ENCODE data around the gene UBASH3A.

The UBASH3A gene

DNA sequence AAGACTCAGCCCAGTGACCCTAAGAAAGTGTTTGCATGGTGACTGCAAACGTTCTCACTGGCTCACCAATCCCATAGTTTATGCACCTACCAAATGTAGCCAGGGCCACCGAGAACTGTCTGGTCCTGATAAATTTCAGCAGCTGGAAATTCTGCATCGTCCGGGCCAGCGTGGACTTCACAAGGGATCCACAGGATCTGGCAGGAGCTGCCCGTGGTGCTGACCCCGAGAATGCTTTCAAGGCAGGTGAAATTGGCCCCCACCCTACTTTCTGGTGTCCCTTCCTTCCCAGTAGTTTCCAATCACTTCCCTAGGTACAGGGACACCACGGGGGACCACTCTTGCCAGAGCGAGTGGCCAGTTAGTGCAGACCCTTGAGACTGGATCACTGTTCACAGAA, 26.2 kb downstream of the UBASH3A start:
- TF ChIP-seq, protein P1, sequence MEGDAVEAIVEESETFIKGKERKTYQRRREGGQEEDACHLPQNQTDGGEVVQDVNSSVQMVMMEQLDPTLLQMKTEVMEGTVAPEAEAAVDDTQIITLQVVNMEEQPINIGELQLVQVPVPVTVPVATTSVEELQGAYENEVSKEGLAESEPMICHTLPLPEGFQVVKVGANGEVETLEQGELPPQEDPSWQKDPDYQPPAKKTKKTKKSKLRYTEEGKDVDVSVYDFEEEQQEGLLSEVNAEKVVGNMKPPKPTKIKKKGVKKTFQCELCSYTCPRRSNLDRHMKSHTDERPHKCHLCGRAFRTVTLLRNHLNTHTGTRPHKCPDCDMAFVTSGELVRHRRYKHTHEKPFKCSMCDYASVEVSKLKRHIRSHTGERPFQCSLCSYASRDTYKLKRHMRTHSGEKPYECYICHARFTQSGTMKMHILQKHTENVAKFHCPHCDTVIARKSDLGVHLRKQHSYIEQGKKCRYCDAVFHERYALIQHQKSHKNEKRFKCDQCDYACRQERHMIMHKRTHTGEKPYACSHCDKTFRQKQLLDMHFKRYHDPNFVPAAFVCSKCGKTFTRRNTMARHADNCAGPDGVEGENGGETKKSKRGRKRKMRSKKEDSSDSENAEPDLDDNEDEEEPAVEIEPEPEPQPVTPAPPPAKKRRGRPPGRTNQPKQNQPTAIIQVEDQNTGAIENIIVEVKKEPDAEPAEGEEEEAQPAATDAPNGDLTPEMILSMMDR (IDR thresholded peaks at IDR 0.05; ENCODE audit: low read length, missing control alignments): no peak
- H3K4me3 ChIP-seq (replicated peaks; ENCODE audit: low read depth, low read length): no peak overlapping the region
- DNase-seq (ENCODE audit: low read depth): no peak

DNA sequence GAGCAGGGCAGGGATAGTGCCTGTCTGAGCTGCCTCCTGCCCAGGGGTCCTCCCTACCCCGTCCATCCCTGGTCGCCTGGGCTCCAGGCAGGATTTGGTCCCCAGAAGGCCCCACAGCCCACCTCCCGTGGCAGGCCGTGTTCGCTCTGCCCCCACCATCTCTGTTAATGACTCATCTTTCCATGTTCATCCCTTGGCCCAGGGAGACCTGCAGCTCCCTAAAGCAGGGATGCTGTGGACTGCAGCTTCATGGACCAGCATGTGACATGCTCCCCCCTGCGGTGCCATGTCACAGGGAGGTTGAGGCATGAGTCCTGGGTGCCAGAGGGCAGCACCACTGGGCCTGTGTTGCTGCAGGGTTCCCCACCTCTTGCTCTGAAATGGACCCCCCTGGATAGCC, 26.8 kb downstream of the UBASH3A start:
- TF ChIP-seq, protein P1 (IDR thresholded peaks at IDR 0.05; ENCODE audit: low read length, missing control alignments): no peak
- H3K4me3 ChIP-seq (replicated peaks; ENCODE audit: low read depth, low read length): no peak overlapping the region
- DNase-seq (ENCODE audit: low read depth): no peak

DNA sequence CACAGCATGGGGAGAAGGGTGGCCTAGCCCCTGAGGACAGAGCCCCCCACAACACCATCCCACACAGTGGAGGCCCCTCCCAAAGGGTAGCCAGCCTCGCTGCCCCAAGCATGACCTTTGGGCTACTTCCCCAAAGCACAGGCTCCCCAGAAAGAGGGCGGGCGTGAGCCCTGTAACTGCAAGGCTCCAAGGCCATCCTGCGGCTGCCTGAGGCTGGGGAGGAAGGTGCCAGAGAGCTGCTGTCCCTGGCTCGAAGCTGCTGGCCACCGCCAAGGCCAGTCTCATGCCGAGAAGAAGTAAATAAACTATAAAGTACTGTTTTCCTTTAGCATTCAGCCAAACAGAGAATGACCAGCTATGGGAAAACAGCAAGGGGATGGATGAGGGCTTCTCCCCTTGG, 27.5 kb downstream of the UBASH3A start:
- H3K4me3 ChIP-seq (replicated peaks; ENCODE audit: low read depth, low read length): no peak overlapping the region
- TF ChIP-seq, protein P1 (IDR thresholded peaks at IDR 0.05; ENCODE audit: low read length, missing control alignments): no peak
- DNase-seq (ENCODE audit: low read depth): no peak

DNA sequence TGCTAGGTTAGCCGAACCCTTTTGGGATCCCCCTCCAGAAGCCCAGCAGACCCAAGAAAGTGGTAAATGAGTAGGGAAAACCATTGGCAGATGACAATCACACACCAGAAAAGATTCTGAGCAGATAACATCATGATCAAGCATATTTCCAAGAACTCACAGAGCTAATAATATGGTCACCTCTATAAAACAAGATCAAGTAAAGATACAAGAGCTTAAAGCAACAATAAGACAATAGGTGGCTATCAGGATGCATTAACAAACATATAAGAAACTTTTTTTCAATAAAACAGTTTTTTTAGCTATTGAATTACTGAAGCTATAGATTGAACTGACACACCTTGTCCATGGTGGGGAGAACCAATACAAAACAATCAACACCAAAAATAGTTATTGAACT, 29.0 kb downstream of the UBASH3A start:
- no peak for DNase-seq (ENCODE audit: low read depth)
- TF ChIP-seq, protein P1 (IDR thresholded peaks at IDR 0.05; ENCODE audit: low read length, missing control alignments): no peak
- no peak overlapping the region for H3K4me3 ChIP-seq (replicated peaks; ENCODE audit: low read depth, low read length)

DNA sequence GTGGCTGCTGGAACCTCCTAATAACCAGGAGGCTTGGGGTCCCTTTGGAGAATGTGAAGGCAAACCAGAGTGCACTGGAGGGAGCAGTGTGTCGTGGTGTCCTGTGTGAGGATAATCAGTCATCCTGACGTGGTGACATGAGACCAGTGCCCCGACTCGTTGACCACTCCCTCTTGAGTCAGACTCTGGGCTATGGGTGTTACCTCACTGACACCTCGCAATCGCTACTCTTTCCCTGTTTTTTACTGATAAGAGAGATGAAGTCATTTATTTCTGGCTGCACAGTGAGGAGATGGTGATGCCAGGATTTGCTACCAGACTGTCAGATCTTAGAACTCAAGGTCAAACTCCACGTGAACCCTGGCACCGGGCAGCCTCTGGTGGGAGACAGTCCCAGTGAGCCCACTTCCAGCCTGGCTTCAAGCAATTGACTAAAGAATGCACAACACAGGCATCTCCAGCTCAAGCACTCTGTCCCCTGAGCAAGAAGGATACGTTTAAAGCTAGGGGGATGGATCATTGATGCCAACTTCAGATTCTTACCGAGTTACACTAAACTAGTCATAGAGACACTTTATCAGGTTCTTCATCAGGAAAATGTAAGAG, 30.3 kb downstream of the UBASH3A start:
- DNase-seq (ENCODE audit: low read depth): no peak
- TF ChIP-seq, protein P1 (IDR thresholded peaks at IDR 0.05; ENCODE audit: low read length, missing control alignments): no peak
- H3K4me3 ChIP-seq (replicated peaks; ENCODE audit: low read depth, low read length): no peak overlapping the region

DNA sequence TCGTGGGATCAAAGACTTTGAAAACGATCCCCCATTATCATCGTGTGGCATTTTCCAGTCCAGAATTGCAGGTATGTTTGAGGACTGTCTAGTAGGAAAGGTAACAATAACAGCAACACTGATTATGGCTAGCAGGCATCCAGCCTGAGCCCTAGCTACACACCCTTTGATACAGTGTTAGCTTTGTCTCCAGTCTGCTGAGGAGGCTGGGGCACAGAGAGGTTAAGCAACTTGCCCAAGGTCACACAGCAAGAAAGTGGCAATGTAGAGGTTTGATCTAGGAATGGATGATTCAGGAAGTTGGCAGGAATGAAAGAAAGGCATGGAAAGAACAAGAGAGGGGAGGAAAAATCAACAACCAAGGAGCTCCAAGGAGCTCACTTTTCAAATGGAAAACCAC, 31.2 kb downstream of the UBASH3A start:
- no peak for DNase-seq (ENCODE audit: low read depth)
- H3K4me3 ChIP-seq (replicated peaks; ENCODE audit: low read depth, low read length): no peak overlapping the region
- TF ChIP-seq, protein P1 (IDR thresholded peaks at IDR 0.05; ENCODE audit: low read length, missing control alignments): no peak

DNA sequence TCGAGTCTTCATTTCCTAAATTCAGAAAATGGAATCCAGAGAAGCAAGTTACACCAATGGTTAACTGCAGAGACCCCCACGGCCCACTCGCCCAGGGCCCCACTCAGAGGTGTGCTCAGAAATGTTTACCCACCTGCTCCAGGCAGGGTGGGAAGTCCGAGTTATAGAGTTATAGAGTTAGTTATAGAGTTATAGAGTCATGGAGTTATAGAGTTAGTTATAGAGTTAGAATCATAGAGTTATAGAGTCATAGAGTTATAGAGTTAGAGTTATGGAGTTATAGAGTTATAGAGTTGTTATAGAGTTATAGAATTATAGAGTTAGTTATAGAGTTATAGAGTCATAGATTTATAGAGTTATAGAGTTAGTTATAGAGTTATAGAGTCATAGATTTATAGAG, 31.7 kb downstream of the UBASH3A start:
- TF ChIP-seq, protein P1 (IDR thresholded peaks at IDR 0.05; ENCODE audit: low read length, missing control alignments): no peak
- H3K4me3 ChIP-seq (replicated peaks; ENCODE audit: low read depth, low read length): no peak overlapping the region
- DNase-seq (ENCODE audit: low read depth): no peak

Measured in fibroblast of pulmonary artery (primary cell).